ENCODE measurements around the gene ZNF92.

DNA sequence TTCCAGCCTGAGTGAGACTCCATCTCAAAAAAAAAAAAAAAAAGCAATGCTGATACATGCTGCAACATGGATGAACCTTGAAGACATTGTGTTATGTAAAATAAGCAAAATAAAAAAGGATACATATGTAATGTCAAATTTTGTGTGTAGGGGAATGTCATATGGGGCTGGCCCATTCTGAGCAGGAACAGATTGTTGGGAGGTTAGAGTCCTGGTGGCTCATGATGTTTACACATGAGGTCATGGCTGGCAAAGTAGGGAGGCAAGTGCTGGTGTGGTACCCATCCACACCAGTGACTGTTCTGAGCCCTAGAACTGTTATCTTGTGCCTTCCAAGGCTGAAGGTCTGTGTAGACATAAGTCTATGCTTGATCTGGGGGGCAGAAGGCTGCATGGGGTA lies 37.6 kb downstream of the ZNF92 start:
- TF ChIP-seq, protein P1, sequence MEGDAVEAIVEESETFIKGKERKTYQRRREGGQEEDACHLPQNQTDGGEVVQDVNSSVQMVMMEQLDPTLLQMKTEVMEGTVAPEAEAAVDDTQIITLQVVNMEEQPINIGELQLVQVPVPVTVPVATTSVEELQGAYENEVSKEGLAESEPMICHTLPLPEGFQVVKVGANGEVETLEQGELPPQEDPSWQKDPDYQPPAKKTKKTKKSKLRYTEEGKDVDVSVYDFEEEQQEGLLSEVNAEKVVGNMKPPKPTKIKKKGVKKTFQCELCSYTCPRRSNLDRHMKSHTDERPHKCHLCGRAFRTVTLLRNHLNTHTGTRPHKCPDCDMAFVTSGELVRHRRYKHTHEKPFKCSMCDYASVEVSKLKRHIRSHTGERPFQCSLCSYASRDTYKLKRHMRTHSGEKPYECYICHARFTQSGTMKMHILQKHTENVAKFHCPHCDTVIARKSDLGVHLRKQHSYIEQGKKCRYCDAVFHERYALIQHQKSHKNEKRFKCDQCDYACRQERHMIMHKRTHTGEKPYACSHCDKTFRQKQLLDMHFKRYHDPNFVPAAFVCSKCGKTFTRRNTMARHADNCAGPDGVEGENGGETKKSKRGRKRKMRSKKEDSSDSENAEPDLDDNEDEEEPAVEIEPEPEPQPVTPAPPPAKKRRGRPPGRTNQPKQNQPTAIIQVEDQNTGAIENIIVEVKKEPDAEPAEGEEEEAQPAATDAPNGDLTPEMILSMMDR (IDR thresholded peaks at IDR 0.05) = no peak
- no peak for TF ChIP-seq POLR2AphosphoS5 (IDR thresholded peaks at IDR 0.05)
- TF ChIP-seq EP300 (IDR thresholded peaks at IDR 0.05) = no peak
- TF ChIP-seq POLR2A (IDR thresholded peaks at IDR 0.05) = no peak
